Neural crest cell (in vitro differentiated cells): Measurements from ENCODE around the gene ZDHHC11B. TPM values are rescaled to one million over a fixed set of nuclear protein-coding genes. Genes with fewer than 3 reads are reported as not detected.
"Not testable (repeated sequence)": the region's sequence is repeated elsewhere in the genome, so short reads cannot be mapped to it uniquely, and the experiment has no call there.

ENCODE experiments used
- DNase-seq: peaks from one replicate; pipeline ENCODE4 v3.0.0; 2021; ENCODE audit warnings: low read depth, mixed read lengths, low spot score
- H3K27ac Mint-ChIP-seq: one replicate; pipeline ENCODE4 v1.8.0; 2021; ENCODE audit warnings: mild to moderate bottlenecking, mixed read lengths; ENCODE audit not compliant: unreplicated experiment
- H3K27me3 Mint-ChIP-seq: 2 replicates; pipeline ENCODE4 v1.8.0; 2021; ENCODE audit warnings: low read depth, mild to moderate bottlenecking, mixed read lengths
- H3K36me3 Mint-ChIP-seq: 2 replicates; pipeline ENCODE4 v1.8.0; 2021; ENCODE audit warnings: low read depth, mild to moderate bottlenecking, mixed read lengths
- H3K4me1 Mint-ChIP-seq: 2 replicates; pipeline ENCODE4 v1.8.0; 2021; ENCODE audit warnings: mixed read lengths
- H3K4me3 Mint-ChIP-seq: one replicate; pipeline ENCODE4 v1.8.0; 2021; ENCODE audit warnings: mild to moderate bottlenecking, mixed read lengths
- H3K9me3 Mint-ChIP-seq: 2 replicates; pipeline ENCODE4 v1.8.0; 2021; ENCODE audit warnings: mixed read lengths
- CTCF ChIP-seq: fragments of 200-600 bp; sonication (generic); conservative IDR thresholded peaks from 2 replicates; pipeline ENCODE4 v1.5.0; 2021; ENCODE audit warnings: antibody characterized with exemption, mild to moderate bottlenecking
- total RNA-seq: library from RNA; stranded (reverse); gene quantifications from 2 replicates; pipeline ENCODE4 v1.2.1, GENCODE V29; 2021

ZDHHC11B gene
- total RNA-seq, 1 donor from 2014 or later = 3.0 TPM

- H3K4me1 Mint-ChIP-seq, H3K9me3 Mint-ChIP-seq, H3K27ac Mint-ChIP-seq, H3K36me3 Mint-ChIP-seq, H3K4me3 Mint-ChIP-seq, DNase-seq: not testable (repeated sequence)
- peaks cover 31% of the 10 kb centered on the region for H3K27me3 Mint-ChIP-seq
These were observed 50.4 kb downstream of the ZDHHC11B start for GRCh38 chr5:734145-734544.

- DNase-seq, H3K36me3 Mint-ChIP-seq, H3K4me3 Mint-ChIP-seq, H3K27ac Mint-ChIP-seq, H3K9me3 Mint-ChIP-seq, H3K4me1 Mint-ChIP-seq: not testable (repeated sequence)
- H3K27me3 Mint-ChIP-seq = peaks cover 29% of the 10 kb centered on the region
These were observed 51.6 kb downstream of the ZDHHC11B start for GRCh38 chr5:732754-733454.

- not testable (repeated sequence) for H3K27ac Mint-ChIP-seq, DNase-seq, H3K36me3 Mint-ChIP-seq, H3K9me3 Mint-ChIP-seq, H3K4me1 Mint-ChIP-seq, H3K4me3 Mint-ChIP-seq
- peaks cover 19% of the 10 kb centered on the region for H3K27me3 Mint-ChIP-seq
These were observed 55.3 kb downstream of the ZDHHC11B start for GRCh38 chr5:729225-729624.

GRCh38 chr5:727087-727486, 57.4 kb downstream of the ZDHHC11B start:
- TF ChIP-seq CTCF = peak; percentile 28
- not testable (repeated sequence) for DNase-seq, H3K4me3 Mint-ChIP-seq, H3K27ac Mint-ChIP-seq, H3K9me3 Mint-ChIP-seq, H3K4me1 Mint-ChIP-seq, H3K36me3 Mint-ChIP-seq
- peaks cover 20% of the 10 kb centered on the region for H3K27me3 Mint-ChIP-seq

GRCh38 chr5:723865-724264, 60.7 kb downstream of the ZDHHC11B start:
- H3K4me1 Mint-ChIP-seq, H3K4me3 Mint-ChIP-seq, H3K36me3 Mint-ChIP-seq, H3K27ac Mint-ChIP-seq, DNase-seq, H3K9me3 Mint-ChIP-seq: not testable (repeated sequence)
- H3K27me3 Mint-ChIP-seq = peaks cover 23% of the 10 kb centered on the region

- H3K36me3 Mint-ChIP-seq, H3K9me3 Mint-ChIP-seq, H3K27ac Mint-ChIP-seq, DNase-seq, H3K4me3 Mint-ChIP-seq, H3K4me1 Mint-ChIP-seq: not testable (repeated sequence)
- H3K27me3 Mint-ChIP-seq = peaks cover 27% of the 10 kb centered on the region
These were observed 61.2 kb downstream of the ZDHHC11B start for GRCh38 chr5:723309-723708.

GRCh38 chr5:719379-719778, 65.2 kb downstream of the ZDHHC11B start:
- not testable (repeated sequence) for DNase-seq, H3K36me3 Mint-ChIP-seq, H3K27ac Mint-ChIP-seq, H3K4me1 Mint-ChIP-seq, H3K9me3 Mint-ChIP-seq, H3K4me3 Mint-ChIP-seq
- H3K27me3 Mint-ChIP-seq = peaks cover 29% of the 10 kb centered on the region

- H3K9me3 Mint-ChIP-seq = peaks cover 5% of the 10 kb centered on the region
- H3K36me3 Mint-ChIP-seq = peaks cover 4% of the 10 kb centered on the region
- no peaks in the 10 kb centered on the region for H3K4me1 Mint-ChIP-seq
- no peak overlapping the region for H3K27ac Mint-ChIP-seq
- TF ChIP-seq CTCF = no peak
- H3K27me3 Mint-ChIP-seq = peaks cover 25% of the 10 kb centered on the region
- H3K4me3 Mint-ChIP-seq = no peak overlapping the region
- DNase-seq = no peak
These were observed 67.4 kb downstream of the ZDHHC11B start for GRCh38 chr5:717143-717542.

- not testable (repeated sequence) for H3K27ac Mint-ChIP-seq, H3K9me3 Mint-ChIP-seq, H3K4me1 Mint-ChIP-seq, H3K4me3 Mint-ChIP-seq, DNase-seq, H3K36me3 Mint-ChIP-seq
- peaks cover 25% of the 10 kb centered on the region for H3K27me3 Mint-ChIP-seq
These were observed 67.8 kb downstream of the ZDHHC11B start for GRCh38 chr5:716740-717139.

GRCh38 chr5:715636-716035, 68.9 kb downstream of the ZDHHC11B start:
- not testable (repeated sequence) for H3K4me1 Mint-ChIP-seq, DNase-seq, H3K36me3 Mint-ChIP-seq, H3K9me3 Mint-ChIP-seq, H3K27ac Mint-ChIP-seq, H3K4me3 Mint-ChIP-seq
- H3K27me3 Mint-ChIP-seq = peaks cover 22% of the 10 kb centered on the region

GRCh38 chr5:714215-715118, 70.1 kb downstream of the ZDHHC11B start:
- H3K4me1 Mint-ChIP-seq, H3K36me3 Mint-ChIP-seq: not testable (repeated sequence)

More at GRCh38 chr5:714215-715118, 70.1 kb downstream of the ZDHHC11B start:
- not testable (repeated sequence) for H3K27ac Mint-ChIP-seq, H3K9me3 Mint-ChIP-seq, H3K4me3 Mint-ChIP-seq, DNase-seq
- peaks cover 16% of the 10 kb centered on the region for H3K27me3 Mint-ChIP-seq
